ENCODE results near the gene CMTM8.

The CMTM8 gene

GRCh38 chr3:32276279-32276841, 37.9 kb downstream of the CMTM8 start:
- DNase-seq (ENCODE audit: low read depth, low spot score), result peak; percentile 41

DNA sequence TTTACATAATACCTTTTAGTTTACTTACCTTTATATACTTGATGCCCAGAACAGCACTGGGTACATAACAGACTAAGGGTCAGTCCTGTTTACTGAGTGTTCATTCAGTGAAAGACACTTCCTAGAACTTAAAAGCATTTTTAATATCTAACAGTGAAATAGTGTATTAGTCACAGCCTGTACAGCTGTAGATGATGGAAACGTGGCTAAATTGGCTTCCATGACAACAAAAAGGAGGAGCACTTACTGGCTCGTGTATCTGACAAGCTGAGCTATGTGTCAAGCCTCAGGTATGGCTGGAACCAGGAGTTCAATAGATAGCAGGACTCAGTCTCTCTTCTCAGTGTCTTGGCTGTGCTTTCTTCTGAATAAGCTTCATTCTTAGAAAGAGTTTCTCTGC, 40.2 kb downstream of the CMTM8 start:
- DNase-seq (ENCODE audit: low read depth, low spot score), result no peak

DNA sequence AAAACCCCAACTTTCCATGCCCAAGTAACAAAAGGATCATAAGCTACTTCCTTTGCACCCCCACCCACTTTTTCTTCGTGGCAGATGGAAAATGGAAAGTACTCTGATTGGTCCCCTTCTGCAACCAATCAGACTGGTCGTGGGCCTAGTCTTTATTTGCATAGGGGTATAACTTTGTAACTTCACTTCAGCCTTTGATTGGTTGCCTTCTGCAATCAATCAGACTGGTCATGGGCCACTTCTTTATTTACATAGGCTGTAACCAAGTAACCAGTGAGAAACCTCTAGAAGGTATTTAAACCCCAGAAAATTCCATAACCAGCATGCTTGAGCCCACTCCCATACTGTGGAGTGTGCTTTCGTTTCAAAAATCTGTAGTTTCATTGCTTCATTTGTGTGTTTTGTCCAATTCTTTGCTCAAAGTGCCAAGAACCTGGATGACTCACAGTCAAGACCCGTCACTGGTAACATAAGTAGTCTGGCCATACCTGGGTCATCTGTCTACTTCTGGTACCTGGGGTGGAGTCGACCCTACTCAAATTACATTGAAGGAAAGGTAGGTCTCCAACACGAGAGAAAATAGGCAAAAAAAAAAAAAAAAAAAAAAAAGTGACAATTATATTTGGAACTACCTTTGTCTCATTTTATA, 41.9 kb downstream of the CMTM8 start:
- no peak for DNase-seq (ENCODE audit: low read depth, low spot score)

DNA sequence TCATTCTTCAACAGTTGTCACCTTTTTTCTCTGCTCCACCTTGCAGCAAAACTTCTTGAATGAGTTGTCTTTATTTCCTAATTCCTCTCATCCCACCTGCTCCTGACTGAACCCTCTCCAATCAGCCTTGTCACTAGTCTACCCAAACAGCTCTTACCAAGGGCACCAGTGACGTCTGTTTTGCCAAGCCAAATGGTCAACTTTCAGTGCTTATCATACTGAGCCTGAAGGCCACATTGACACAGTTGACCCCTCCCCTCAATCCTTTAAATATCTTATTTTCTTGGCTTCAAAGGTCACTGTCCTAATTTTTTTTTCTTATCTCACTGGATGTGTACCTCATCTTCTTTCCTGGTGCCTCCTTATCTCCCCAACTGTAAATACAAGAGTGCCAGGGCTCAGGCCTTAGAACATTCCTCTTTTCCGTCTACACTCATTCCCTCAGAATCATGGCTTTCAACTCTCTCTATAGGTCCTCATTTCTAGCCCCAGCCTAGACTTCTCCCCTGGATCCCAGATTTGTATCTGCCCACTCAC, 43.2 kb downstream of the CMTM8 start:
- DNase-seq (ENCODE audit: low read depth, low spot score), result no peak

- DNase-seq (ENCODE audit: low read depth, low spot score), result no peak
Observed at GRCh38 chr3:32282578-32283154, 44.2 kb downstream of the CMTM8 start.

- DNase-seq (ENCODE audit: low read depth, low spot score), result no peak
Observed at GRCh38 chr3:32283304-32283703, 44.8 kb downstream of the CMTM8 start.

DNA sequence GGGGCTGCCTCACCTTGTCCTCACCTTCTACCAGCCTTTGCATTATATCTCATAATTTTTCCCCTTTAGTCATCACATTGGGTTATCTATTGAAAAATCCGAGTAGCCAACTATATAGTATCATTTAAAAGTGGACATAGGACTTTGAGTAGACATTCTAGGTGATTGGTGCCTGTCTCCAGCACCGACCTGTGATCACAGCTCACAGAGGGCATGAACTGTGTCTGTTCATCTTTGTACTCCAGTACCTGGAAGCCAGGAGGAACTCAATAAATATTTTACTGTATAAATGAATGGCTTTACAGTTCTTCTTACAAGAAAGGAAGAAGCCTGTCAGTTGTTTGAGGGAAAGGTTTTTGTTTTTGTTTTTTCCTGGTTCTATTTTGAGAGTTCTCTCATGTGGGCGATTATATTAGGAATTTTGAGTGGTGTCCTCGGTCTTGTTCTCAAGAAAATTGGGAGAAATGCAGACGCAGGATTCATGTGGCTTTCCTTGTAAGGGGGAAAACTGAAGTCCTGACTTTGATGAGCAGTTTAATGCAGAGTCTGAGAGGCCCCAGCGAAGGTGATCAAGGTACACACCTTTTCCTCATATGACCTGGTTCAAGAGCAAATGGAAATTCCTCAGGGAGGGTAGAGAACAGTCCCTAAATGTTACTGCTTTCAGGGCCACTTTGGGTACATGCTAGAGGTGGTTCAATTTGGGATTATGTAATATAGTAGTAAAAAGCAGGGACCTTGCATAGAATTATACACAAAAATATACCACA, 46.1 kb downstream of the CMTM8 start:
- DNase-seq (ENCODE audit: low read depth, low spot score), result no peak

- DNase-seq (ENCODE audit: low read depth, low spot score), result no peak
Observed at GRCh38 chr3:32285891-32286290, 47.4 kb downstream of the CMTM8 start.

DNA sequence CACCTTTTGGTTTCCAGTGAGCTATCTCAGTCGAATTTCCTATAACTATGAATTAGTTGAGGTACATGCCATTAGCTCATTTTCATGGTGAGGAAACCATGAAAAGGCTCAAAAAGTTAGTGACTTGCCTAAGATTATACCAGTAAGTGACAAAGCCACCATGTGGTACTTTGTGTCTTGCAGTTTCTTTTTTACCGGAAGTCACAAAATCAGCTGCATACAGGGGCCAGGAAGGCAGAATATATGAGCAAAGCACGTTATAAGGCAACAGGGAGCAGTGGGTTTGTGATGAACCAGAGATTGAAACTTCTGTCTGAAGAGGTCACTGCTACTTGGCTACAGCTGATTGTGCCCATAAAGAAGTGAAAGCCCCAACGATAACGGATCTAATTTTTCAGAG, 50.3 kb downstream of the CMTM8 start:
- DNase-seq (ENCODE audit: low read depth, low spot score), result no peak

DNA sequence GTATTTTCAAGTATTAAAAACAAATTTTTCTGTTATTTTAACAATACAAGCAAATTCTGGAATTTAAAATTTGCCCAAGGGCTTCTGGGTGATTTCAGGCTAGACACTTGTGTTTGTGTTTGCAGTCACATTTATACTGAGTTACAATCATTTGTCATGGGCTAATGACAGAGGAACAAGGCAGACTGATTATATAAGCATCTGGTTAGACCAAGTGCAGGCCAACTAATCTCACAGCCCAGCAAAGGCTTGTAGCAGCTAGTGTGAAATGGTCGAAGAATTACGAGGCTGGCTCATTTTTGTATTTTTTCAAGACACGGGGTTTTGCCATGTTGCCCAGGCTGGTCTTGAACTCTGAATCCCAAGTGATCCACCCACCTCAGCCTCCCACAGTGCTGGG, 52.1 kb downstream of the CMTM8 start:
- DNase-seq (ENCODE audit: low read depth, low spot score), result no peak

DNA sequence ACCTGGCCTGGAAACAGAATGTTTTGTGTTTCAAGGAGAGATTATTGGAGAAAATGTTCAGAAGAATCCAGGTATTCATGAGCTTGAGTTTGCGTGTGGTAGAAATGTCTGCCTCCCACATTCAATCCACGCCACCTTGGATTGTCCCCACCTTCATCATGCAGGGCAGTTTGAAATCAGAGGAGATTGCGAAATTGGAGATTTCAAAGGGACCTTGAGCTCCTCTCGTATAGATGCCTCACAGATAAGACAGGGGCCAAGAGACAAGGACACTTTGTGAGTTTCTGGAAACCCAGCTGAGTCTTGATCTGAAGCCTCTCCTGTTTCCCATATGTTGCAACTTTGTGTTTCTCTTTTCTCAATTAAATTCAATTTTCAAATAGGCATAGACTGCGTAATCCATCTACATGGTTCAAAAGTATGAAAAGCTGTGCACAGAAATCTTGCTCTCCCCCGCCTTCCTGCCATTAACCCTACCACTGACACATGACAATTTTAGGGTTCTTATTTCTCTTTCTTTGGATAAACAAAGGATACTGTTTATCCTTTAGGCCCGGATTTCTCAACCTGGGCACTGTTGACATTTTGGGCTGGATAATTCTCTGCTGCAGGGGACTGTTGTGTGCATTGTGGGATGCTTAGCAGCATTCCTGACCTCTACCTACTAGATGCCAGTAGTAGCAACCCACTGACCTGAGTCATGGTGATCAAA, 53.8 kb downstream of the CMTM8 start:
- DNase-seq (ENCODE audit: low read depth, low spot score), result no peak

- no peak for DNase-seq (ENCODE audit: low read depth, low spot score)
Observed at GRCh38 chr3:32293903-32294302, 55.4 kb downstream of the CMTM8 start.

DNA sequence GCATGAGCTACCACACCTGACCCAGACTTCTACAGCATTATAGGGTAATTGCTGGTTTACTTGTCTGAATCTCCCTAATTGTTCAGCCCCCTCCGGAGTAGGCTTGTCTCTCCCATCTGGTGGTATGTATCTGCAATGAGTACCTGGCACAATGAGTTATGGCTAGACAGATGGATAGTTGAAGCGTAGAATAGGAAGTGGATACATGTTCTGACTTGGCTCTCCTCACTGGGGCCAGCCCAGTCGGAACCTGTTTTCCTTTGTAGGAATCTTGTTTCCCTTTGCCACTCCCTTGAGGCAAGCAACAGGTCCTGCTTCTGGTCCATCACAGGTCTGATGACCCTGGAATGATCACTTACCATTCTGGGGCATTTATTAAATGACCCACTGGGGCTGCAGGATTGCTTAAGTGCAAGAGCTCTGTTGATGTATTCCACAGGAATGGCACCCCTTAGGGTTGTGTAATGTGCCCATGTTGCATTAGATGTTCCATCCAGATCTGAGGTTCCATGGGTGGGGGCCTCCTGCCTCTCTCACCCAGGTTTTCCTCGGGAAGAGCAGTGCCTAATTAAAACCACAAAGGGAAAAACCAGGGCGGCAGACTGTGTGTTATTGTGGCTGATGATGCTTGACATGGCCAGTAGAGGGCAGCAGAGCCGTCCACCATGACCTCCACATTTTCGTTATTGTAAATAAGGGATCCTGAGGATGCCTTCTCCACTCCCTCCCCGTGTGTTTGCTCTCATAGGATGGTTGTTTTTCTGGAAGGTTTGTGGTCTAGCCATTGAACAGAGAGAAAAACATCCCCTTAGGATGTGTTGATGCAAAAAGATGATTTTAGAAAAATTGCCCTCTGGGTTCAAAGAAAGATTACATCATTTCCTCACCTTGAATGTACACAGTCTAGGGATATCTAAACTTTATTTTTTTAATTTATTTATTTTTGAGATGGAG, 58.0 kb downstream of the CMTM8 start:
- DNase-seq (ENCODE audit: low read depth, low spot score), result peak; percentile 30

DNA sequence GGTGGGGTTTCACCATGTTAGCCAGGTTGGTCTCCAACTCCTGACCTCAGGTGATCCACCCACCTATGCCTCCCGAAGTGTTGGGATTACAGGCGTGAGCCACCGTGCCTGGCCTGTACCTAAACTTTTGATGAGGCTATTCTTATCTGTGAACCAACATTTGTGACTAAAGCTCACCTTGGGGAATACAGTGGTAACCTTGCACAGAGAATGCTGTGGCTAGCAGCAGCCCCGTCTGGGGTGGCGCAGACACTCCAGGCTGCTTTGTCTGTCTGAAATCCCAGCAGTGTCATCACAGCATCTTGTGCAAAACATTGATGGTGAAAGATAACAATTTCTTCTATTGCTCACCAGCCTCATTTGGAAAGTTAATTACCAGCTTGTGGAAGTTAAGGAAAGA, 58.9 kb downstream of the CMTM8 start:
- no peak for DNase-seq (ENCODE audit: low read depth, low spot score)

GRCh38 chr3:32301426-32301825, 62.9 kb downstream of the CMTM8 start:
- DNase-seq (ENCODE audit: low read depth, low spot score), result no peak

DNA sequence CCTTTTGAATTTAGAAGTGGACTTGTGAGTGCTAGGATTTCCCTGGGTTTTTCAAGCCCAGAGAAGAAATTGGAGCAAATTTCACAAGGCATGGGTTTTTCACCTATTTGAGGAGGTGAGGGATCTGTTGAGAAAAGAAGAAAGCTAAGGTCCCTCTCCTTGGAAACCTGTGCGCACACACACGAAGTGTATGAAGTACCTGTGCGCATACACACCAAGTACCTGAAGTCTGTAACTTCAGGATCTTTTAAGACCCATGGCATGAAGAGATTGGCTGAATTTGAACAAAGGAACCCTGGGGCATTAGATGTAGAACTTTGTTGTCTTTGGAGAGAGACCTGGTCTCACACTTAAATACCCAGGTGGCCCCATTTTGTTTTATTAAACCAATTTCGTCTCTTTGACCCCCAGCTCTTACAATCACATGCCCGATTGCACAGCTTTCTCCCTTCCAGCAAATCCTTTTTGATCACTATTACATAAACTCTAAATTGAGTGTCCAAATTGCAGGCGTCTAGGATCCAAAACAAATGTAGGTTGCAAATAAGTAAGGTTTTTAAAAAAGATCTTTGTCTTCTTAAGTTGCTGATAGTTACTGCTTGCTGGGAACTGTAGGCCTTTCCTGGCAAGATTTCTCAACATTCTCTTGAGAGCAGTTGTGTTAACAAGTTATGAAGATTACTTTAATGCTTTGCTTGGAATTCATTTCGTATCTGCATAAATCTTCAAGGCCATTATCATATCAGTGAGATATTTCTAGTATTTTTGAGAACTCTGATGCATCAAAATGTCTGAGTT, 64.3 kb downstream of the CMTM8 start:
- DNase-seq (ENCODE audit: low read depth, low spot score), result no peak

DNA sequence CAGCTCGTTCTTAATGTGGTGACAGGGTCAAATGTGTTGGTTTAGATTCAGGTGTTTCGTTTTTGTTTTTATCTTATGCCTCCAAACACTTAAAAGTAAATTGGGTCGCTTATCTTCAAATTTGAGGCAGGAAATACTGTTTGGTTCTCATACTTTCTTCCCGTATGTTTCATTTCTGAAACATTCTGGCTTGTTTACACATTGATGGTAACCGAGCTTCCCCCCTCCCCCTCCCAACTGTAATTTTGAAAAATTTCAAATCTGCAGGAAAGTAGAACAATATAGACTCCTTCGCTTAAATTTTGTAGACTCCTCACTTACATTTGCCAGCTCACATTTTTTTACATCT, 64.9 kb downstream of the CMTM8 start:
- DNase-seq (ENCODE audit: low read depth, low spot score), result no peak

DNA sequence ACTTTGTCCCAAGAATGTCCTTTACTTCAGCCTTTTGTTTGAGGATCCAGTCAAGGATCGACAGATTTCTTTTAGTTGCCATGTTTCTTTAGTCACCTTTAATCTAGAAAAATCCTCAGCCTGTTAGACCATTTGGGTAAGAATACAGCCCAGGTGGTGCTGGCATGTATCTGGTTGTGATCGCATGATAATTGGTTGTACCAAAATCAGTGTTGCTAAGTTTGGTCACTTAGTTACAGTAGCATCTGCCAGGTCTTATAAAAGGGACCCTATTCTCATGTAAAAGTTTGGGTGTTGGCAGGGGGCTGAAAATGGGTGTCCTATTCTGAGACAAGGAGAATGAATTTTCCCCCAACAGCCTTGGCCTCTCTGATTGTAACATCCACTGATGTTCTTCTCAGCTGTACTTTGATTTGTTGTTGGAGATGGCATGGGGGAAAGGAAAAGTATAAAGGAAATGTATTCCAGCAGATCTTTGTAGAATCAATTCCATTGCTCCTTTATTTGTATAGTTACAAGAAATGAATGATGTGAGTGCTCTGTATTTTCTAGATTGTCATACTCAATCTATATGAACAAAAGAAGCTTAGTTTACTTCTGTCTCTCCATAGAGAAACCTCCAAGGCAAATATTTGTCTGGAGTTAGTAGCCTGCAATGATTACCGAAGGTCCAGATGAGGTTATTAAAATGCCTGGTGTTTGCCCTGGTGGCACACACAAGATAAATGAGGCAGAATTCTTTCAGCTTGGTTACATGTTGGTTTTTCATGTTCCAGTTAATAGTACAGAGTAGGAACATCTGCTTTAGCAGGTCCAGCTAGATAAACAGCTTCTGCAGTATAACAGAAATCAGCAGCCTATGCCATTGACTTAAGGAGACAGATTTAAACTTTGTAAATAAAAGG, 65.7 kb downstream of the CMTM8 start:
- no peak for DNase-seq (ENCODE audit: low read depth, low spot score)

DNA sequence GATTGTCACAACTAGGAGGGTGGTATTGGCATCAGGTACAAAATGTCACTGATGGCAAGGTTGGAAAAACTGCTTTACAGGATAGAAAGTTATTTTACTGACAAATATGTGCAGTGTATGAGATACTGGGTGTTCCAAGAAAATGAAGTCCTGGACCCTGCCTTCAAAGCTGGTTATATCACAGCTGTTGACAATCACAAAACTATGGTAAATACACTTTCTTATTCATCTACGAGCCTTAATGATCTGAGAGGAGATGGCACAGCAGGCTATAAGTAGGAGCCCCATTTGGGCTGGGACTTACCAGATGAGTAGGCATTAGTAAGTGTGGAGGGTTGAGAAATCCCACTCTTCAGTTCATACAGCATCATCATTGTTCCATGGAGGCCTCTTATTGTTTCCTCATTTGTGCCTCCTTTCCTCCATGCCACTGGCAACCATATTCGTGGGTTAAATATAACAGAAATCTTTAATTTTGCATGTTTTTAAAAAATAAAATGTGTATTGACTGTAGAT, 66.9 kb downstream of the CMTM8 start:
- no peak for DNase-seq (ENCODE audit: low read depth, low spot score)

All from brain pericyte (primary cell).